Measurements from ENCODE around the gene IRX4.

IRX4 gene

GRCh38 chr5:1836176-1836890 is 46.4 kb downstream of the IRX4 start:
- DNase-seq (ENCODE audit: low read depth), result no peak

GRCh38 chr5:1835431-1835830 is 47.3 kb downstream of the IRX4 start:
- DNase-seq (ENCODE audit: low read depth), result no peak

GRCh38 chr5:1834721-1835429 is 47.9 kb downstream of the IRX4 start:
- no peak for DNase-seq (ENCODE audit: low read depth)

- no peak for DNase-seq (ENCODE audit: low read depth)
These were observed 48.6 kb downstream of the IRX4 start for GRCh38 chr5:1834022-1834551.

GRCh38 chr5:1833264-1834021 is 49.3 kb downstream of the IRX4 start:
- DNase-seq (ENCODE audit: low read depth), result no peak

GRCh38 chr5:1832511-1833250 is 50.0 kb downstream of the IRX4 start:
- DNase-seq (ENCODE audit: low read depth), result no peak

- DNase-seq (ENCODE audit: low read depth), result no peak
These were observed 50.9 kb downstream of the IRX4 start for GRCh38 chr5:1831677-1832313.

- no peak for DNase-seq (ENCODE audit: low read depth)
These were observed 51.5 kb downstream of the IRX4 start for GRCh38 chr5:1831257-1831656.

GRCh38 chr5:1830571-1831228 is 52.0 kb downstream of the IRX4 start:
- DNase-seq (ENCODE audit: low read depth), result no peak

GRCh38 chr5:1827886-1828397 is 54.8 kb downstream of the IRX4 start:
- no peak for DNase-seq (ENCODE audit: low read depth)
